ENCODE measurements around the gene FNBP1. TPM values are rescaled to one million over a fixed set of nuclear protein-coding genes. Genes with fewer than 3 reads are reported as not detected.

Gene FNBP1
- total RNA-seq, 1 donor from 2014 or later = 34.9 TPM

- no peak overlapping the region for H3K4me3 ChIP-seq
- no peak overlapping the region for H3K27ac ChIP-seq
- Mint-ChIP-seq H3K27me3 (ENCODE audit: insufficient read depth, low read depth) (peaks cover 10% of the 10 kb centered on the region), H3K27ac (no peak overlapping the region), H3K4me1 (peaks cover 2% of the 10 kb centered on the region), H3K4me3 (no peak overlapping the region), H3K9me3 (no peaks in the 10 kb centered on the region), H3K36me3 (peaks cover 27% of the 10 kb centered on the region)
- H3F3A ChIP-seq (ENCODE audit: low read depth) = no peaks in the 10 kb centered on the region
- no peak overlapping the region for H3K4me2 ChIP-seq
- no peak overlapping the region for H2AFZ ChIP-seq (replicated peaks)
- DNase-seq (ENCODE audit: low spot score) = no peak
- H3K36me3 ChIP-seq = no peaks in the 10 kb centered on the region
- no peaks in the 10 kb centered on the region for H3K27me3 ChIP-seq
- H3K9ac ChIP-seq = no peak overlapping the region
- no peaks in the 10 kb centered on the region for H4K20me1 ChIP-seq (ENCODE audit: low read depth)
- TF ChIP-seq EZH2 (IDR thresholded peaks at IDR 0.05) (no peak), EZH2phosphoT487 (IDR thresholded peaks at IDR 0.05) (no peak), CTCF (IDR thresholded peaks at IDR 0.05) (no peak)
- no peaks in the 10 kb centered on the region for H3K9me3 ChIP-seq (ENCODE audit: low read depth)
- no peaks in the 10 kb centered on the region for H3K79me2 ChIP-seq (ENCODE audit: low read depth)
- H3K4me1 ChIP-seq = no peaks in the 10 kb centered on the region
Measured at GRCh38 chr9:129901993-129902739, 140.8 kb downstream of the FNBP1 start.

- no peaks in the 10 kb centered on the region for H3K27me3 ChIP-seq
- H3K9ac ChIP-seq = no peak overlapping the region
- Mint-ChIP-seq H3K4me3 (no peak overlapping the region), H3K36me3 (peaks cover 31% of the 10 kb centered on the region), H3K27ac (no peak overlapping the region), H3K9me3 (no peaks in the 10 kb centered on the region), H3K4me1 (peaks cover 2% of the 10 kb centered on the region), H3K27me3 (ENCODE audit: insufficient read depth, low read depth) (peaks cover 13% of the 10 kb centered on the region)
- H3K36me3 ChIP-seq = no peaks in the 10 kb centered on the region
- H2AFZ ChIP-seq (replicated peaks) = no peak overlapping the region
- H3K9me3 ChIP-seq (ENCODE audit: low read depth) = no peaks in the 10 kb centered on the region
- no peak for TF ChIP-seq EZH2phosphoT487 (IDR thresholded peaks at IDR 0.05)
- no peak for TF ChIP-seq EZH2 (IDR thresholded peaks at IDR 0.05)
- no peak for TF ChIP-seq CTCF (IDR thresholded peaks at IDR 0.05)
- H3K4me3 ChIP-seq = no peak overlapping the region
- no peak overlapping the region for H3K27ac ChIP-seq
- no peak for DNase-seq (ENCODE audit: low spot score)
- no peaks in the 10 kb centered on the region for H3K4me1 ChIP-seq
- H3K79me2 ChIP-seq (ENCODE audit: low read depth) = no peaks in the 10 kb centered on the region
- H3F3A ChIP-seq (ENCODE audit: low read depth) = no peaks in the 10 kb centered on the region
- no peaks in the 10 kb centered on the region for H4K20me1 ChIP-seq (ENCODE audit: low read depth)
- H3K4me2 ChIP-seq = no peak overlapping the region
Measured at GRCh38 chr9:129900263-129901027, 142.5 kb downstream of the FNBP1 start.

- H3K4me3 Mint-ChIP-seq = no peak overlapping the region
- Histone ChIP-seq H3K9ac (no peak overlapping the region), H3K9me3 (ENCODE audit: low read depth) (no peaks in the 10 kb centered on the region), H3F3A (ENCODE audit: low read depth) (no peaks in the 10 kb centered on the region), H4K20me1 (ENCODE audit: low read depth) (no peaks in the 10 kb centered on the region), H3K79me2 (ENCODE audit: low read depth) (no peaks in the 10 kb centered on the region), H3K4me2 (no peak overlapping the region), H2AFZ (replicated peaks) (no peak overlapping the region), H3K4me1 (no peaks in the 10 kb centered on the region), H3K36me3 (no peaks in the 10 kb centered on the region), H3K4me3 (no peak overlapping the region), H3K27ac (no peak overlapping the region), H3K27me3 (no peaks in the 10 kb centered on the region)
- peak overlapping the region; percentile 11 for H3K27ac Mint-ChIP-seq
- TF ChIP-seq EZH2 (IDR thresholded peaks at IDR 0.05) = no peak
- TF ChIP-seq CTCF (IDR thresholded peaks at IDR 0.05) = no peak
- TF ChIP-seq EZH2phosphoT487 (IDR thresholded peaks at IDR 0.05) = no peak
- DNase-seq (ENCODE audit: low spot score) = no peak
- H3K4me1 Mint-ChIP-seq = peaks cover 2% of the 10 kb centered on the region
- peaks cover 13% of the 10 kb centered on the region for H3K27me3 Mint-ChIP-seq (ENCODE audit: insufficient read depth, low read depth)
- peaks cover 28% of the 10 kb centered on the region for H3K36me3 Mint-ChIP-seq
- no peaks in the 10 kb centered on the region for H3K9me3 Mint-ChIP-seq
Measured at GRCh38 chr9:129899620-129900019, 143.4 kb downstream of the FNBP1 start.
